ENCODE data around the gene PRF1.

- no peak for TF ChIP-seq POLR2A (IDR thresholded peaks at IDR 0.05)
- TF ChIP-seq, protein P1, sequence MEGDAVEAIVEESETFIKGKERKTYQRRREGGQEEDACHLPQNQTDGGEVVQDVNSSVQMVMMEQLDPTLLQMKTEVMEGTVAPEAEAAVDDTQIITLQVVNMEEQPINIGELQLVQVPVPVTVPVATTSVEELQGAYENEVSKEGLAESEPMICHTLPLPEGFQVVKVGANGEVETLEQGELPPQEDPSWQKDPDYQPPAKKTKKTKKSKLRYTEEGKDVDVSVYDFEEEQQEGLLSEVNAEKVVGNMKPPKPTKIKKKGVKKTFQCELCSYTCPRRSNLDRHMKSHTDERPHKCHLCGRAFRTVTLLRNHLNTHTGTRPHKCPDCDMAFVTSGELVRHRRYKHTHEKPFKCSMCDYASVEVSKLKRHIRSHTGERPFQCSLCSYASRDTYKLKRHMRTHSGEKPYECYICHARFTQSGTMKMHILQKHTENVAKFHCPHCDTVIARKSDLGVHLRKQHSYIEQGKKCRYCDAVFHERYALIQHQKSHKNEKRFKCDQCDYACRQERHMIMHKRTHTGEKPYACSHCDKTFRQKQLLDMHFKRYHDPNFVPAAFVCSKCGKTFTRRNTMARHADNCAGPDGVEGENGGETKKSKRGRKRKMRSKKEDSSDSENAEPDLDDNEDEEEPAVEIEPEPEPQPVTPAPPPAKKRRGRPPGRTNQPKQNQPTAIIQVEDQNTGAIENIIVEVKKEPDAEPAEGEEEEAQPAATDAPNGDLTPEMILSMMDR (IDR thresholded peaks at IDR 0.05) = no peak
Measured at GRCh38 chr10:70592746-70593512, 9.6 kb downstream of the PRF1 start.

Measured in esophagus squamous epithelium (tissue), 4 donors.